ENCODE measurements around the gene KANSL1L.

Gene KANSL1L

GRCh38 chr2:210190345-210190744 is 19.1 kb upstream of the KANSL1L start:
- WGBS, result 84% methylated on average over 3 of the region's 4 CpGs
- H3K4me3 ChIP-seq (ENCODE audit: insufficient read depth in 1 of 2, low read depth in 1 of 2, low read length in 2 of 2), result no peak overlapping the region

GRCh38 chr2:210189452-210190138 is 18.4 kb upstream of the KANSL1L start:
- no peak for DNase-seq
- Histone ChIP-seq H3K27ac (ENCODE audit: low read length, poor library complexity, severe bottlenecking) (peak overlapping the region; percentile 53), H2AFZ (ENCODE audit: low read depth, low read length) (no peak overlapping the region), H3K9ac (ENCODE audit: low read length) (no peak overlapping the region), H3K4ac (ENCODE audit: low read depth in 1 of 2, low read length in 2 of 2) (no peak overlapping the region), H2AK5ac (ENCODE audit: low read length, severe bottlenecking) (no peak overlapping the region), H3K14ac (ENCODE audit: low read length in 2 of 2) (no peak overlapping the region), H4K8ac (ENCODE audit: low read length) (no peak overlapping the region), H3K79me1 (replicated peaks; ENCODE audit: low read length, poor library complexity, severe bottlenecking) (no peaks in the 10 kb centered on the region), H3K36me3 (ENCODE audit: control insufficient read depth in 1 of 2, insufficient read depth in 2 of 2, low read depth in 1 of 2, low read length in 2 of 2) (no peaks in the 10 kb centered on the region), H2BK120ac (ENCODE audit: low read depth, low read length) (no peak overlapping the region), H3K18ac (ENCODE audit: low read depth in 1 of 2, low read length in 2 of 2) (no peak overlapping the region), H2BK12ac (ENCODE audit: low read length in 2 of 2) (no peak overlapping the region), H3K4me2 (ENCODE audit: low read length, poor library complexity, severe bottlenecking) (no peak overlapping the region), H2BK15ac (ENCODE audit: low read depth, poor library complexity, severe bottlenecking) (no peak overlapping the region), H3K27me3 (ENCODE audit: control insufficient read depth in 1 of 2, insufficient read depth in 1 of 2, low read length in 2 of 2) (no peaks in the 10 kb centered on the region), H3K9me3 (ENCODE audit: control insufficient read depth, low read length) (peaks cover 2% of the 10 kb centered on the region), H3K4me1 (ENCODE audit: control insufficient read depth, insufficient read depth, low read depth, low read length) (peaks cover 3% of the 10 kb centered on the region), H4K91ac (ENCODE audit: low read length) (no peak overlapping the region), H3K23ac (ENCODE audit: low read length in 2 of 2) (no peak overlapping the region), H3K4me3 (ENCODE audit: insufficient read depth in 1 of 2, low read depth in 1 of 2, low read length in 2 of 2) (no peak overlapping the region), H2BK5ac (ENCODE audit: low read depth, low read length, poor library complexity, severe bottlenecking) (no peak overlapping the region)
- WGBS, result no CpG with 5 or more reads among the region's 1 CpG

More at GRCh38 chr2:210190345-210190744, 19.1 kb upstream of the KANSL1L start:
- H3K27me3 ChIP-seq (ENCODE audit: control insufficient read depth in 1 of 2, insufficient read depth in 1 of 2, low read length in 2 of 2), result no peaks in the 10 kb centered on the region
- no peaks in the 10 kb centered on the region for H3K9me3 ChIP-seq (ENCODE audit: control insufficient read depth, low read length)
- no peak overlapping the region for H2BK5ac ChIP-seq (ENCODE audit: low read depth, low read length, poor library complexity, severe bottlenecking)
- H3K4me1 ChIP-seq (ENCODE audit: control insufficient read depth, insufficient read depth, low read depth, low read length), result peaks cover 5% of the 10 kb centered on the region
- no peak overlapping the region for H2AK5ac ChIP-seq (ENCODE audit: low read length, severe bottlenecking)
- H3K4me2 ChIP-seq (ENCODE audit: low read length, poor library complexity, severe bottlenecking), result no peak overlapping the region
- no peak overlapping the region for H2BK12ac ChIP-seq (ENCODE audit: low read length in 2 of 2)
- H3K18ac ChIP-seq (ENCODE audit: low read depth in 1 of 2, low read length in 2 of 2), result no peak overlapping the region
- no peak overlapping the region for H3K9ac ChIP-seq (ENCODE audit: low read length)
- no peak overlapping the region for H3K23ac ChIP-seq (ENCODE audit: low read length in 2 of 2)
- no peak overlapping the region for H3K14ac ChIP-seq (ENCODE audit: low read length in 2 of 2)
- no peak overlapping the region for H2BK120ac ChIP-seq (ENCODE audit: low read depth, low read length)
- no peak for DNase-seq
- no peaks in the 10 kb centered on the region for H3K36me3 ChIP-seq (ENCODE audit: control insufficient read depth in 1 of 2, insufficient read depth in 2 of 2, low read depth in 1 of 2, low read length in 2 of 2)
- H3K4ac ChIP-seq (ENCODE audit: low read depth in 1 of 2, low read length in 2 of 2), result no peak overlapping the region
- no peak overlapping the region for H2BK15ac ChIP-seq (ENCODE audit: low read depth, poor library complexity, severe bottlenecking)
- peak overlapping the region; percentile 38 for H3K27ac ChIP-seq (ENCODE audit: low read length, poor library complexity, severe bottlenecking)
- no peak overlapping the region for H2AFZ ChIP-seq (ENCODE audit: low read depth, low read length)
- no peaks in the 10 kb centered on the region for H3K79me1 ChIP-seq (replicated peaks; ENCODE audit: low read length, poor library complexity, severe bottlenecking)
- no peak overlapping the region for H4K91ac ChIP-seq (ENCODE audit: low read length)
- H4K8ac ChIP-seq (ENCODE audit: low read length), result no peak overlapping the region

GRCh38 chr2:210188755-210189154 is 17.5 kb upstream of the KANSL1L start:
- Histone ChIP-seq H3K4me3 (ENCODE audit: insufficient read depth in 1 of 2, low read depth in 1 of 2, low read length in 2 of 2) (no peak overlapping the region), H3K27ac (ENCODE audit: low read length, poor library complexity, severe bottlenecking) (no peak overlapping the region), H3K14ac (ENCODE audit: low read length in 2 of 2) (no peak overlapping the region), H2BK5ac (ENCODE audit: low read depth, low read length, poor library complexity, severe bottlenecking) (no peak overlapping the region), H3K9me3 (ENCODE audit: control insufficient read depth, low read length) (peaks cover 7% of the 10 kb centered on the region), H3K23ac (ENCODE audit: low read length in 2 of 2) (no peak overlapping the region), H2BK12ac (ENCODE audit: low read length in 2 of 2) (no peak overlapping the region), H3K18ac (ENCODE audit: low read depth in 1 of 2, low read length in 2 of 2) (no peak overlapping the region), H2AFZ (ENCODE audit: low read depth, low read length) (no peak overlapping the region), H2BK120ac (ENCODE audit: low read depth, low read length) (no peak overlapping the region), H3K4ac (ENCODE audit: low read depth in 1 of 2, low read length in 2 of 2) (no peak overlapping the region), H3K27me3 (ENCODE audit: control insufficient read depth in 1 of 2, insufficient read depth in 1 of 2, low read length in 2 of 2) (no peaks in the 10 kb centered on the region), H2BK15ac (ENCODE audit: low read depth, poor library complexity, severe bottlenecking) (no peak overlapping the region), H2AK5ac (ENCODE audit: low read length, severe bottlenecking) (no peak overlapping the region), H3K4me2 (ENCODE audit: low read length, poor library complexity, severe bottlenecking) (no peak overlapping the region), H4K91ac (ENCODE audit: low read length) (no peak overlapping the region), H4K8ac (ENCODE audit: low read length) (no peak overlapping the region), H3K9ac (ENCODE audit: low read length) (no peak overlapping the region), H3K79me1 (replicated peaks; ENCODE audit: low read length, poor library complexity, severe bottlenecking) (no peaks in the 10 kb centered on the region), H3K4me1 (ENCODE audit: control insufficient read depth, insufficient read depth, low read depth, low read length) (peaks cover 3% of the 10 kb centered on the region), H3K36me3 (ENCODE audit: control insufficient read depth in 1 of 2, insufficient read depth in 2 of 2, low read depth in 1 of 2, low read length in 2 of 2) (no peaks in the 10 kb centered on the region)
- 100% methylated on average over 1 of the region's 2 CpGs for WGBS
- no peak for DNase-seq

GRCh38 chr2:210188190-210188589 is 17.0 kb upstream of the KANSL1L start:
- H3K18ac ChIP-seq (ENCODE audit: low read depth in 1 of 2, low read length in 2 of 2), result no peak overlapping the region
- DNase-seq, result no peak
- H3K4me2 ChIP-seq (ENCODE audit: low read length, poor library complexity, severe bottlenecking), result no peak overlapping the region
- no peak overlapping the region for H2BK12ac ChIP-seq (ENCODE audit: low read length in 2 of 2)
- no peak overlapping the region for H4K91ac ChIP-seq (ENCODE audit: low read length)
- H3K27me3 ChIP-seq (ENCODE audit: control insufficient read depth in 1 of 2, insufficient read depth in 1 of 2, low read length in 2 of 2), result no peaks in the 10 kb centered on the region
- H3K9ac ChIP-seq (ENCODE audit: low read length), result no peak overlapping the region
- no peak overlapping the region for H2BK5ac ChIP-seq (ENCODE audit: low read depth, low read length, poor library complexity, severe bottlenecking)
- H3K36me3 ChIP-seq (ENCODE audit: control insufficient read depth in 1 of 2, insufficient read depth in 2 of 2, low read depth in 1 of 2, low read length in 2 of 2), result no peaks in the 10 kb centered on the region
- no peaks in the 10 kb centered on the region for H3K79me1 ChIP-seq (replicated peaks; ENCODE audit: low read length, poor library complexity, severe bottlenecking)
- H3K4ac ChIP-seq (ENCODE audit: low read depth in 1 of 2, low read length in 2 of 2), result no peak overlapping the region
- H3K4me3 ChIP-seq (ENCODE audit: insufficient read depth in 1 of 2, low read depth in 1 of 2, low read length in 2 of 2), result no peak overlapping the region
- H2AFZ ChIP-seq (ENCODE audit: low read depth, low read length), result no peak overlapping the region
- H2BK120ac ChIP-seq (ENCODE audit: low read depth, low read length), result no peak overlapping the region
- H3K27ac ChIP-seq (ENCODE audit: low read length, poor library complexity, severe bottlenecking), result no peak overlapping the region
- H2BK15ac ChIP-seq (ENCODE audit: low read depth, poor library complexity, severe bottlenecking), result no peak overlapping the region
- peaks cover 7% of the 10 kb centered on the region for H3K9me3 ChIP-seq (ENCODE audit: control insufficient read depth, low read length)
- no peak overlapping the region for H2AK5ac ChIP-seq (ENCODE audit: low read length, severe bottlenecking)
- H4K8ac ChIP-seq (ENCODE audit: low read length), result no peak overlapping the region
- no peak overlapping the region for H3K23ac ChIP-seq (ENCODE audit: low read length in 2 of 2)
- 13% methylated on average over 2 of the region's 3 CpGs for WGBS
- no peak overlapping the region for H3K14ac ChIP-seq (ENCODE audit: low read length in 2 of 2)
- peaks cover 3% of the 10 kb centered on the region for H3K4me1 ChIP-seq (ENCODE audit: control insufficient read depth, insufficient read depth, low read depth, low read length)

Measured in mesenchymal stem cell (in vitro differentiated cells and primary cell).